HCT116 (cell line): Measurements from ENCODE around the gene LDAH. TPM values are rescaled to one million over a fixed set of nuclear protein-coding genes. Genes with fewer than 3 reads are reported as not detected.

Experiments
- ATAC-seq: fragments of 200-7000 bp; cut with Tn5 transposase; 2 replicates; pipeline ENCODE4 v1.9.1; 2020; ENCODE audit warnings: mild to moderate bottlenecking, moderate library complexity
- BruUV-seq: library from RNA; stranded (reverse); fragments of 400-500 nt; replicated peaks from 2 replicates; lab custom pipeline; 2021; lab: Mats Ljungman, UMichigan
- CTCF ChIA-PET: fragments of 300-600 bp; sonication (Branson Sonifier 250); formaldehyde crosslinking; loops from one replicate; lab custom pipeline; 2021; ENCODE audit warnings: antibody characterized with exemption; lab: Charles Lee
- POLR2A ChIA-PET: fragments of 300-600, 350-600 bp; sonication (Branson Sonifier 250); formaldehyde crosslinking; loops from one replicate; lab custom pipeline; 2021; ENCODE audit warnings: antibody characterized with exemption; lab: Charles Lee
- RAD21 ChIA-PET, 2 experiments: fragments of 300-600 bp; sonication (Branson Sonifier 250); formaldehyde crosslinking; loops; one replicate each; lab custom pipeline; 2023; ENCODE audit warnings: low total read pairs in 2 of 2; ENCODE audit not compliant: uncharacterized antibody in 2 of 2, unreplicated experiment in 2 of 2, low non-redundant PET in 1 of 2; lab: Charles Lee
- DNase-seq: peaks from one replicate; pipeline ENCODE4 v3.0.0-alpha.2; 2010; ENCODE audit warnings: low read depth, low spot score
- H2AFZ ChIP-seq: fragments of 200-600 bp; shearing (Covaris generic), sonication (generic); 2 replicates; pipeline ENCODE4 v1.6.1; 2017; ENCODE audit warnings: low read depth, mixed run types, mixed read lengths, antibody characterized with exemption, low read length; ENCODE audit not compliant: poor library complexity, severe bottlenecking
- H3K27ac ChIP-seq: 2 replicates; pipeline ENCODE4 v1.5.1; 2012; ENCODE audit warnings: low read depth, low read length
- H3K27me3 ChIP-seq: fragments of 200-600 bp; sonication (generic); 2 replicates; pipeline ENCODE4 v1.6.1; 2016; ENCODE audit warnings: mixed run types, low read length, mixed read lengths; ENCODE audit not compliant: insufficient read depth
- H3K36me3 ChIP-seq, 2 experiments: fragments of 200-500 bp in 1 of 2; fragments of 200-600 bp in 1 of 2; sonication (Bioruptor generic) in 1 of 2; sonication (generic) in 1 of 2; 2 replicates each; pipeline versions ENCODE4 v1.5.1 to v1.6.1; 2014 to 2016; ENCODE audit warnings: low read length in 2 of 2, inconsistent platforms in 1 of 2, mixed read lengths in 1 of 2, mixed run types in 1 of 2; ENCODE audit not compliant: insufficient read depth in 2 of 2, control insufficient read depth in 1 of 2
- H3K4me1 ChIP-seq, 2 experiments: fragments of 200-600 bp in 1 of 2; sonication (generic) in 1 of 2; 2 replicates each; pipeline versions ENCODE4 v1.5.1 to v1.6.1; 2012 to 2017; ENCODE audit warnings: low read length in 2 of 2, inconsistent platforms in 1 of 2, mild to moderate bottlenecking in 1 of 2, mixed read lengths in 1 of 2, mixed run types in 1 of 2, moderate library complexity in 1 of 2; ENCODE audit not compliant: insufficient read depth in 2 of 2, control insufficient read depth in 1 of 2
- H3K4me2 ChIP-seq: fragments of 200-600 bp; sonication (generic); 2 replicates; pipeline ENCODE4 v1.6.1; 2017; ENCODE audit warnings: mixed run types, low read length, mixed read lengths
- H3K4me3 ChIP-seq, 2 experiments: fragments of 200-600 bp in 1 of 2; sonication (generic) in 1 of 2; replicated peaks in 1 of 2; 2 replicates each; pipeline ENCODE4 v1.5.1; 2011 to 2016; ENCODE audit warnings: low read length in 2 of 2, control low read depth in 1 of 2, low read depth in 1 of 2, mild to moderate bottlenecking in 1 of 2, mixed read lengths in 1 of 2, mixed run types in 1 of 2
- H3K79me2 ChIP-seq: fragments of 200-600 bp; sonication (generic); 2 replicates; pipeline ENCODE4 v1.6.1; 2017; ENCODE audit warnings: mild to moderate bottlenecking, mixed run types, low read length, moderate library complexity, mixed read lengths; ENCODE audit not compliant: insufficient read depth
- H3K9ac ChIP-seq: fragments of 200-600 bp; sonication (generic); 2 replicates; pipeline ENCODE4 v1.6.1; 2016; ENCODE audit warnings: low read length, mixed read lengths
- H3K9me2 ChIP-seq: fragments of 200-600 bp; sonication (generic), shearing (Covaris generic); 2 replicates; pipeline ENCODE4 v1.6.1; 2017; ENCODE audit warnings: mixed run types, mild to moderate bottlenecking, moderate library complexity; ENCODE audit not compliant: insufficient read depth
- H3K9me3 ChIP-seq, 2 experiments: fragments of 200-500 bp in 1 of 2; fragments of 200-600 bp in 1 of 2; sonication (Bioruptor generic) in 1 of 2; sonication (generic) in 1 of 2; 2 replicates each; pipeline ENCODE4 v1.6.1; 2014 to 2017; ENCODE audit warnings: low read length in 2 of 2, mixed read lengths in 2 of 2, inconsistent platforms in 1 of 2, low read depth in 1 of 2, mild to moderate bottlenecking in 1 of 2, mixed run types in 1 of 2, moderate library complexity in 1 of 2; ENCODE audit not compliant: control insufficient read depth in 1 of 2, insufficient read depth in 1 of 2
- H4K20me1 ChIP-seq: fragments of 200-600 bp; sonication (generic), shearing (Covaris generic); 2 replicates; pipeline ENCODE4 v1.6.1; 2017; ENCODE audit warnings: mixed run types, mild to moderate bottlenecking, moderate library complexity; ENCODE audit not compliant: insufficient read depth
- CEBPB ChIP-seq: IDR thresholded peaks from 2 replicates; pipeline ENCODE4 v1.6.1; 2012; ENCODE audit warnings: low read depth
- CTCF ChIP-seq, 3 experiments: fragments of 200-600 bp in 1 of 3; sonication (generic) in 1 of 3; IDR thresholded peaks in 2 of 3; conservative IDR thresholded peaks in 1 of 3; 2 replicates each; pipeline ENCODE4 v1.5.1; 2012 to 2017; ENCODE audit warnings: low read depth in 2 of 3, low read length in 2 of 3, antibody characterized with exemption in 1 of 3, borderline replicate concordance in 1 of 3, control low read depth in 1 of 3, mild to moderate bottlenecking in 1 of 3, mixed read lengths in 1 of 3, mixed run types in 1 of 3, moderate library complexity in 1 of 3; ENCODE audit not compliant: insufficient read depth in 1 of 3
- ELF1 ChIP-seq: IDR thresholded peaks from 2 replicates; pipeline ENCODE4 v1.6.1; 2012; ENCODE audit warnings: low read depth, borderline replicate concordance
- EZH2 ChIP-seq: fragments of 200-600 bp; sonication (generic); IDR thresholded peaks from 2 replicates; pipeline ENCODE4 v1.6.1; 2017; ENCODE audit warnings: antibody characterized with exemption, mixed run types
- JUND ChIP-seq: IDR thresholded peaks from 2 replicates; pipeline ENCODE4 v1.6.1; 2012
- REST ChIP-seq: IDR thresholded peaks from 2 replicates; pipeline ENCODE4 v1.6.1; 2012; ENCODE audit warnings: low read depth
- SIN3A ChIP-seq: IDR thresholded peaks from 2 replicates; pipeline ENCODE4 v1.6.1; 2012; ENCODE audit warnings: low read depth
- SP1 ChIP-seq: IDR thresholded peaks from 2 replicates; pipeline ENCODE4 v1.6.1; 2012; ENCODE audit warnings: low read depth
- SRF ChIP-seq: IDR thresholded peaks from 2 replicates; pipeline ENCODE4 v1.6.1; 2012; ENCODE audit warnings: low read depth
- TCF7L2 ChIP-seq: IDR thresholded peaks from 2 replicates; pipeline ENCODE4 v1.7.0; 2011; ENCODE audit warnings: borderline replicate concordance, inconsistent platforms; ENCODE audit not compliant: insufficient read depth, insufficient read length; ENCODE audit errors: extremely low read depth
- ZBTB33 ChIP-seq: IDR thresholded peaks from 2 replicates; pipeline ENCODE4 v1.6.1; 2011; ENCODE audit warnings: mild to moderate bottlenecking, low read length, moderate library complexity; ENCODE audit not compliant: insufficient replicate concordance; ENCODE audit errors: extremely low read depth
- ZFX ChIP-seq: fragments of 450-650 bp; IDR thresholded peaks from 2 replicates; pipeline ENCODE4 v1.6.1; 2017
- ZNF274 ChIP-seq: fragments of 200-500 bp; sonication (Bioruptor generic); IDR thresholded peaks from 2 replicates; pipeline ENCODE4 v1.6.1; 2014; ENCODE audit warnings: mild to moderate bottlenecking, low read depth, low read length, inconsistent platforms
- intact Hi-C: fragments of 100-400 bp; cut with micrococcal nuclease; formaldehyde crosslinking; loops from 2 replicates; pipeline ENCODE4 v1.10.0; 2022
- total RNA-seq: library from RNA; stranded (reverse); gene quantifications from one replicate; pipeline ENCODE4 v1.2.1, GENCODE V29; 2021; ENCODE audit not compliant: unreplicated experiment

The LDAH gene
- total RNA-seq, 1 experiment from 2014 or later = 25.7 TPM

GRCh38 chr2:20651731-20652099, 171.2 kb downstream of the LDAH start:
- Histone ChIP-seq H3K4me3 (peak overlapping the region; percentile 56 to 95), H3K79me2 (no peaks in the 10 kb centered on the region), H3K4me1 (peaks cover 5 to 18% of the 10 kb centered on the region in 2 experiments), H3K4me2 (peak overlapping the region; percentile 99), H3K9me3 (no peaks in the 10 kb centered on the region), H3K9me2 (no peaks in the 10 kb centered on the region), H3K27me3 (no peaks in the 10 kb centered on the region), H3K9ac (peak overlapping the region; percentile 91), H3K27ac (peak overlapping the region; percentile 69; the same call in 1 of the 2 replicates), H3K36me3 (no peaks in the 10 kb centered on the region), H4K20me1 (no peaks in the 10 kb centered on the region), H2AFZ (no peak overlapping the region)
- intact Hi-C loops = no loop called here
- RAD21 ChIA-PET = interaction anchor here in 1 of 2 experiments (1.7 kb wide), 1 partner anchor 256 kb away, joined by 4 read pairs; no protein-coding TSS in a partner anchor
- TF ChIP-seq EZH2 = no peak
- no peak for TF ChIP-seq ZNF274
- TF ChIP-seq ELF1 = no peak
- no peak for TF ChIP-seq CEBPB
- TF ChIP-seq ZFX = no peak
- TF ChIP-seq ZBTB33 = no peak
- no peak for TF ChIP-seq TCF7L2
- no peak for TF ChIP-seq SP1
- TF ChIP-seq SRF = no peak
- TF ChIP-seq REST = no peak
- no peak for TF ChIP-seq JUND
- TF ChIP-seq SIN3A = no peak
- TF ChIP-seq CTCF (IDR thresholded peaks at IDR 0.05 in 2 of 3, conservative IDR thresholded peaks at IDR 0.05 in 1 of 3; ENCODE audit: borderline replicate concordance in 1 of 3, insufficient read depth in 1 of 3, low read depth in 2 of 3, low read length in 2 of 3) = no peak
- DNase-seq (no peak), ATAC-seq (no peak)
- BruUV-seq = no TSS peak
- CTCF ChIA-PET = interaction anchor here (0.6 to 2.6 kb wide), 16 partner anchors 8 to 311 kb away, joined by 3 to 16 read pairs (median 4); partner anchors contain the start of gene RHOB
- POLR2A ChIA-PET = interaction anchor here (1.4 to 2.5 kb wide), 3 partner anchors 10 to 205 kb away, joined by 4 to 11 read pairs (median 5); partner anchors contain the start of gene RHOB
